HG02763 (cell line): ENCODE data around the gene R3HDM2.

Source experiments
- ATAC-seq: cut with Tn5 transposase; IDR thresholded peaks from one replicate; pipeline ENCODE4 v1.9.1; 2021; ENCODE audit warnings: mild to moderate bottlenecking, moderate library complexity; ENCODE audit not compliant: unreplicated experiment

The R3HDM2 gene

GRCh38 chr12:57208631-57209282 is 222.1 kb downstream of the R3HDM2 start:
- ATAC-seq = no peak

GRCh38 chr12:57207731-57208630 is 222.9 kb downstream of the R3HDM2 start:
- no peak for ATAC-seq

- ATAC-seq = no peak
These were observed 224.9 kb downstream of the R3HDM2 start for GRCh38 chr12:57205931-57206330.

GRCh38 chr12:57205186-57205585 is 225.7 kb downstream of the R3HDM2 start:
- ATAC-seq = no peak

- ATAC-seq = no peak
These were observed 226.4 kb downstream of the R3HDM2 start for GRCh38 chr12:57204454-57204853.

GRCh38 chr12:57203791-57204190 is 227.1 kb downstream of the R3HDM2 start:
- no peak for ATAC-seq
